SK-N-SH (cell line): ENCODE data around the gene CCR5. TPM values are rescaled to one million over a fixed set of nuclear protein-coding genes. Genes with fewer than 3 reads are reported as not detected.

Experiments used
- CTCF ChIA-PET: fragments of 300-600, 350-600 bp; formaldehyde crosslinking; extraction: SDS; loops from one replicate; lab custom pipeline; 2021; lab: Yijun Ruan, JAX
- POLR2A ChIA-PET: fragments of 350-600 bp; sonication (Branson Sonifier 250); formaldehyde crosslinking; extraction: SDS; loops from one replicate; lab custom pipeline; 2020; ENCODE audit warnings: antibody characterized with exemption, inconsistent platforms; lab: Yijun Ruan, JAX
- DNase-seq: peaks from one replicate; pipeline ENCODE4 v3.0.0; 2012
- H2AFZ ChIP-seq: fragments of 200-600 bp; sonication (generic); 2 replicates; pipeline ENCODE4 v1.8.1; 2016; ENCODE audit warnings: antibody characterized with exemption, mild to moderate bottlenecking, low read depth
- H3F3A ChIP-seq: fragments of 200-600 bp; sonication (generic); replicated peaks from 2 replicates; pipeline ENCODE3; 2016; ENCODE audit warnings: antibody characterized with exemption, mild to moderate bottlenecking; ENCODE audit not compliant: insufficient read depth
- H3K27ac ChIP-seq, 2 experiments: fragments of 200-500 bp in 1 of 2; fragments of 200-600 bp in 1 of 2; sonication (Bioruptor generic) in 1 of 2; sonication (generic), shearing (Covaris generic) in 1 of 2; 2 replicates each; pipeline versions ENCODE4 v1.5.1 to v1.6.1; 2014 to 2016; ENCODE audit warnings: low read depth in 2 of 2, inconsistent platforms in 1 of 2, low read length in 1 of 2, mild to moderate bottlenecking in 1 of 2, mixed read lengths in 1 of 2
- H3K27me3 ChIP-seq: fragments of 200-600 bp; sonication (generic), shearing (Covaris generic); 2 replicates; pipeline ENCODE4 v1.6.1; 2016; ENCODE audit warnings: mixed run types; ENCODE audit not compliant: insufficient read depth
- H3K36me3 ChIP-seq, 2 experiments: fragments of 200-500 bp in 1 of 2; fragments of 200-600 bp in 1 of 2; sonication (Bioruptor generic) in 1 of 2; sonication (generic) in 1 of 2; replicated peaks in 1 of 2; 2 replicates each; pipeline versions ENCODE3 to v1.5.1; 2014 to 2016; ENCODE audit warnings: low read length in 1 of 2, mild to moderate bottlenecking in 1 of 2; ENCODE audit not compliant: insufficient read depth in 2 of 2, control insufficient read depth in 1 of 2
- H3K4me1 ChIP-seq, 2 experiments: fragments of 200-500 bp in 1 of 2; fragments of 200-600 bp in 1 of 2; sonication (Bioruptor generic) in 1 of 2; sonication (generic), shearing (Covaris generic) in 1 of 2; 2 replicates each; pipeline versions ENCODE4 v1.5.1 to v1.6.1; 2014 to 2016; ENCODE audit warnings: low read depth in 1 of 2, low read length in 1 of 2, mixed run types in 1 of 2; ENCODE audit not compliant: insufficient read depth in 2 of 2, control insufficient read depth in 1 of 2
- H3K4me2 ChIP-seq: fragments of 200-600 bp; sonication (generic), shearing (Covaris generic); 2 replicates; pipeline ENCODE4 v1.6.1; 2017; ENCODE audit warnings: mixed run types
- H3K4me3 ChIP-seq, 2 experiments: fragments of 200-500 bp in 1 of 2; fragments of 200-600 bp in 1 of 2; sonication (Bioruptor generic) in 1 of 2; sonication (generic), shearing (Covaris generic) in 1 of 2; 2 replicates each; pipeline versions ENCODE4 v1.5.1 to v1.8.1; 2014 to 2016; ENCODE audit warnings: low read depth in 2 of 2, inconsistent platforms in 1 of 2, low read length in 1 of 2, mild to moderate bottlenecking in 1 of 2, mixed read lengths in 1 of 2, moderate library complexity in 1 of 2
- H3K79me2 ChIP-seq: fragments of 200-600 bp; sonication (generic); 2 replicates; pipeline ENCODE4 v1.8.1; 2017; ENCODE audit warnings: mild to moderate bottlenecking; ENCODE audit not compliant: insufficient read depth
- H3K9ac ChIP-seq: fragments of 200-600 bp; sonication (generic); 2 replicates; pipeline ENCODE4 v1.6.1; 2017; ENCODE audit warnings: mixed run types
- H3K9me2 ChIP-seq: fragments of 200-600 bp; sonication (generic); 2 replicates; pipeline ENCODE4 v1.6.1; 2017; ENCODE audit warnings: mixed run types
- H3K9me3 ChIP-seq: fragments of 200-600 bp; sonication (generic); 2 replicates; pipeline ENCODE4 v1.6.1; 2017; ENCODE audit warnings: mixed run types, mild to moderate bottlenecking, moderate library complexity
- H4K20me1 ChIP-seq: fragments of 200-600 bp; sonication (generic); 2 replicates; pipeline ENCODE4 v1.6.1; 2017; ENCODE audit warnings: mild to moderate bottlenecking, mixed run types; ENCODE audit not compliant: insufficient read depth
- CHD2 ChIP-seq: fragments of 150-350 bp; IDR thresholded peaks from 2 replicates; pipeline ENCODE4 v1.6.1; 2018; ENCODE audit warnings: low read length; ENCODE audit not compliant: partially characterized antibody
- EZH2phosphoT487 ChIP-seq: fragments of 200-600 bp; sonication (generic); IDR thresholded peaks from 2 replicates; pipeline ENCODE4 v1.6.1; 2017; ENCODE audit warnings: low read depth, mixed run types, mild to moderate bottlenecking, antibody characterized with exemption, moderate library complexity, borderline replicate concordance
- FOSL2 ChIP-seq: IDR thresholded peaks from 2 replicates; pipeline ENCODE4 v1.4.0; 2012; ENCODE audit warnings: low read depth, mild to moderate bottlenecking, moderate library complexity, borderline replicate concordance
- GABPA ChIP-seq: IDR thresholded peaks from 2 replicates; pipeline ENCODE4 v1.4.0; 2012; ENCODE audit warnings: low read depth, mild to moderate bottlenecking
- IRF3 ChIP-seq: fragments of 150-350 bp; IDR thresholded peaks from 2 replicates; pipeline ENCODE4 v1.6.1; 2016; ENCODE audit warnings: mild to moderate bottlenecking, low read depth, low read length
- MAX ChIP-seq: IDR thresholded peaks from 2 replicates; pipeline ENCODE4 v1.4.0; 2012; ENCODE audit warnings: low read depth
- NRF1 ChIP-seq: IDR thresholded peaks from 2 replicates; pipeline ENCODE4 v1.6.1; 2012; ENCODE audit warnings: low read depth, mild to moderate bottlenecking, low read length
- PBX3 ChIP-seq: IDR thresholded peaks from 2 replicates; pipeline ENCODE4; 2012
- POLR2AphosphoS5 ChIP-seq: IDR thresholded peaks from 2 replicates; pipeline ENCODE4 v1.6.1; 2012; ENCODE audit warnings: low read depth, low read length
- REST ChIP-seq: IDR thresholded peaks from 2 replicates; pipeline ENCODE4 v1.6.1; 2012; ENCODE audit warnings: mild to moderate bottlenecking, low read depth, low read length, moderate library complexity
- SIN3A ChIP-seq: IDR thresholded peaks from 2 replicates; pipeline ENCODE4 v1.6.1; 2012; ENCODE audit warnings: low read depth, mild to moderate bottlenecking, low read length, moderate library complexity, borderline replicate concordance
- SMC3 ChIP-seq: IDR thresholded peaks from 2 replicates; pipeline ENCODE4 v1.6.1; 2012; ENCODE audit warnings: low read depth, low read length, improper control_type of control experiment
- TCF12 ChIP-seq: IDR thresholded peaks from 2 replicates; pipeline ENCODE4 v1.4.0; 2012
- USF1 ChIP-seq: IDR thresholded peaks from 2 replicates; pipeline ENCODE4 v1.4.0; 2012; ENCODE audit warnings: low read depth, borderline replicate concordance
- WGBS: methylation state at CpG from one replicate; pipeline ENCODE4 v1.1.6; 2017; ENCODE audit warnings: low lambda C conversion rate; 5-methylcytosine and 5-hydroxymethylcytosine counted together
- polyA plus RNA-seq, 3 experiments: library from polyadenylated mRNA; depleted of rRNA; stranded (reverse); fragments of >200 nt; gene quantifications; 2 replicates each; pipeline ENCODE4 v1.2.3, GENCODE V29; 2012

Gene CCR5
- polyA plus RNA-seq, 1 of the 3 experiments (the other 2 are of a cell fraction) = not detected

- no peak overlapping the region for H2AFZ ChIP-seq
- no peak for DNase-seq
- no peaks in the 10 kb centered on the region for H3F3A ChIP-seq
- peaks cover 0 to 4% of the 10 kb centered on the region in 2 experiments; a peak in 1 of 4 replicates for H3K4me1 ChIP-seq
- H3K36me3 ChIP-seq = no peaks in the 10 kb centered on the region
- H3K4me2 ChIP-seq = no peak overlapping the region
- H3K4me3 ChIP-seq = no peak overlapping the region
- H3K79me2 ChIP-seq = no peaks in the 10 kb centered on the region
- TF ChIP-seq PBX3 (no peak), IRF3 (no peak), TCF12 (no peak), SIN3A (no peak)
- H3K9me2 ChIP-seq = no peaks in the 10 kb centered on the region
- no peaks in the 10 kb centered on the region; the same call in 1 of the 2 replicates for H3K27me3 ChIP-seq
- H3K9ac ChIP-seq = no peak overlapping the region
- no peak overlapping the region for H3K27ac ChIP-seq
- CTCF ChIA-PET = no interaction called here
- POLR2A ChIA-PET = no interaction called here
- no peaks in the 10 kb centered on the region for H3K9me3 ChIP-seq
- WGBS = no CpG with 5 or more reads among the region's 4 CpGs
- H4K20me1 ChIP-seq = no peaks in the 10 kb centered on the region
These were observed 49.1 kb downstream of the CCR5 start for GRCh38 chr3:46419816-46420215.

- H3K9ac ChIP-seq = no peak overlapping the region
- H3K4me2 ChIP-seq = no peak overlapping the region
- no peak for DNase-seq
- TF ChIP-seq FOSL2 = no peak
- no peak for TF ChIP-seq POLR2AphosphoS5
- TF ChIP-seq NRF1 = no peak
- no peak for TF ChIP-seq USF1
- no peak for TF ChIP-seq SIN3A
- TF ChIP-seq SMC3 = no peak
- ChIA-PET CTCF (interaction anchor here (0.6 kb wide), 1 partner anchor 1039 kb away, joined by 3 read pairs; no protein-coding TSS in a partner anchor), POLR2A (no interaction called here)
- no peaks in the 10 kb centered on the region for H3F3A ChIP-seq
- no peaks in the 10 kb centered on the region for H3K36me3 ChIP-seq
- H2AFZ ChIP-seq = no peak overlapping the region
- 0% methylated on average over 1 of the region's 2 CpGs for WGBS
- no peaks in the 10 kb centered on the region for H3K9me3 ChIP-seq
- H3K4me1 ChIP-seq = peaks cover 0 to 4% of the 10 kb centered on the region in 2 experiments; a peak in 1 of 4 replicates
- no peak overlapping the region for H3K4me3 ChIP-seq
- no peaks in the 10 kb centered on the region for H3K9me2 ChIP-seq
- no peaks in the 10 kb centered on the region for H3K79me2 ChIP-seq
- H3K27me3 ChIP-seq = no peaks in the 10 kb centered on the region; the same call in 1 of the 2 replicates
- no peaks in the 10 kb centered on the region for H4K20me1 ChIP-seq
- H3K27ac ChIP-seq = no peak overlapping the region
These were observed 50.2 kb downstream of the CCR5 start for GRCh38 chr3:46420931-46421330.

GRCh38 chr3:46422617-46423016 is 51.9 kb downstream of the CCR5 start:
- Histone ChIP-seq H3K4me2 (no peak overlapping the region), H3K4me1 (no peaks in the 10 kb centered on the region), H3F3A (no peaks in the 10 kb centered on the region), H3K9ac (no peak overlapping the region), H3K9me3 (no peaks in the 10 kb centered on the region), H3K27me3 (no peaks in the 10 kb centered on the region), H3K4me3 (no peak overlapping the region), H3K36me3 (no peaks in the 10 kb centered on the region), H2AFZ (no peak overlapping the region), H3K79me2 (no peaks in the 10 kb centered on the region), H3K9me2 (no peaks in the 10 kb centered on the region), H4K20me1 (no peaks in the 10 kb centered on the region), H3K27ac (no peak overlapping the region)
- CTCF ChIA-PET = no interaction called here
- WGBS = 45% methylated on average over 6 of the region's 6 CpGs
- DNase-seq = no peak
- POLR2A ChIA-PET = no interaction called here
- TF ChIP-seq PBX3 = no peak
- TF ChIP-seq MAX = no peak
- TF ChIP-seq CHD2 = no peak
- no peak for TF ChIP-seq EZH2phosphoT487
- TF ChIP-seq REST = no peak
- TF ChIP-seq GABPA = no peak
- TF ChIP-seq SIN3A = no peak
